GM18519 (cell line): ENCODE results near the gene GRAMD1C.
"Not testable (repeated sequence)": the region's sequence is repeated elsewhere in the genome, so short reads cannot be mapped to it uniquely, and the experiment has no call there.

ENCODE experiments used
- ATAC-seq: cut with Tn5 transposase; IDR thresholded peaks from one replicate; pipeline ENCODE4 v1.9.1; 2021; ENCODE audit warnings: mild to moderate bottlenecking, moderate library complexity; ENCODE audit not compliant: unreplicated experiment, low FRiP score

Gene GRAMD1C

GRCh38 chr3:113849841-113850240 lies 11.3 kb downstream of the GRAMD1C start:
- not testable (repeated sequence) for ATAC-seq

GRCh38 chr3:113850391-113850790 lies 11.8 kb downstream of the GRAMD1C start:
- not testable (repeated sequence) for ATAC-seq

GRCh38 chr3:113852506-113852905 lies 13.9 kb downstream of the GRAMD1C start:
- no peak for ATAC-seq

GRCh38 chr3:113867506-113867905 lies 28.9 kb downstream of the GRAMD1C start:
- ATAC-seq: no peak

DNA sequence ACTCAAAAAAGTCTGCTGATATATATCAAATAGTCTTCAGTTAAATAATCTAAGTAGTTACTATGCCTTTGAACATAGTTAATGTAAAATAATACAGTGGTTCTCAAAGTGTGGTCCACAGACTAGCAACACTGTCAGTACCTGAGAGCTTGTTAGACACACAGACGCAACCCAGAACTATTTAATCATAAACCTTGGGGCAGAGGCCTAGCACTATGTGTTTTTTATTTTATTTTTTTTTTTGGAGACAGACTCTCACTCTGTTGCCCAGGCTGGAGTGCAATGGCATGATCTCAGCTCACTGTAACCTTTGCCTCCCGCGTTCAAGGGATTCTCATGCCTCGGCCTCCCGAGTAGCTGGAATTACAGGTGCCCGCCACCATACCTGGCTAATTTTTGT lies 34.7 kb downstream of the GRAMD1C start:
- no peak for ATAC-seq

DNA sequence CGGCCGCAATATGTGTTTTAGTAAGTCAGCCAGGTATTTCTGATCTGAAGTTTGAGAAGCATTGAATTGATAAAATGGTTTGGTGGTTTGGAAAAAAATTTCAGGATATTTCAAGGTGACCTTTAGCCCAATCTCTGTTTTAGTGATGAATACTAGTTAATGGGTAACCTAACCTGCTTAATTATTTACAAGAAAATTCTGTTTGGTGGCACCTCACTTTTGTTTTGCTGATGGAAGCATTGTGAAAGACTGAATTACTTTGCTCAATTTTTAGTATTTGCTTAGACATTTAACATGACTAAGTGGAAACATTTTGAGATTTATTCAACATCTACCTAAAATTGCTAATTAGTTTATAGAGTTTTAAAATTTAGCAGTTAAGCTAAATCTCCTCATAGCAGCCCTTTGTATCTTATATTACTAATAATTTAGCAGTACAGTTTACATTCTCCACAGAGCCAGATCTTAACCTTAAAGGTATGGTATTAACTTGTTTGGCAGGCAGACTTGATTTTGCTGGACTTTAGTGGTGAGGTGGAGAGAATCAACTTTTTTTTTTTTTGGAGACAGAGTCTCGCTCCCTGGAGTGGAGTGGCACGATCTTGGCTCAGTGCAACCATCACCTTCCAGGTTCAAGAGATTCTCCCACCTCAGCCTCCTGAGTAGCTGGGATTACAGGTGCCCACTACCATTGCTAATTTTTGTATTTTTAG lies 35.4 kb downstream of the GRAMD1C start:
- no peak for ATAC-seq

GRCh38 chr3:113878403-113878802 lies 39.8 kb downstream of the GRAMD1C start:
- no peak for ATAC-seq

GRCh38 chr3:113885050-113885449 lies 46.5 kb downstream of the GRAMD1C start:
- no peak for ATAC-seq

- no peak for ATAC-seq
Observed at GRCh38 chr3:113890256-113890900, 51.8 kb downstream of the GRAMD1C start.

DNA sequence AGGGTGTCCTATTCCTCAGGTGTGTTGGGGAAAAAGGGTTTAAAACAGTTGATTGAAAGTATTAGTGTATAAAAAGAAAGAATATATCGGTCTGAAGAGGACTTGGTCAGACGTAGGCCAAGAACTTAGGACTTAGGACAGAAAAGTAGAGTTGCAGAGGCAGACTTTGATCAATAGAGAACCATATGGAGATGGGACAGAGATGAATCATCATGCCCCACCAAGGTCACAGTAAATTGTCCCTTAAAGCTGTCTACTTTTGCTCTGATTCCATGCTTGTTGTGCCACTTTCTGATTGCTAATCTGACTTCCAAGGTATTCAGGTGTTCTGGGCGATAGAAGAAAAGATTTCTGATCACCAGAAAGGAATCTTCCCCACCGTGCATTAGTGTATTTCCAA lies 56.3 kb downstream of the GRAMD1C start:
- no peak for ATAC-seq

- ATAC-seq: no peak
Observed at GRCh38 chr3:113895964-113896363, 57.4 kb downstream of the GRAMD1C start.

- no peak for ATAC-seq
Observed at GRCh38 chr3:113896930-113897329, 58.3 kb downstream of the GRAMD1C start.

DNA sequence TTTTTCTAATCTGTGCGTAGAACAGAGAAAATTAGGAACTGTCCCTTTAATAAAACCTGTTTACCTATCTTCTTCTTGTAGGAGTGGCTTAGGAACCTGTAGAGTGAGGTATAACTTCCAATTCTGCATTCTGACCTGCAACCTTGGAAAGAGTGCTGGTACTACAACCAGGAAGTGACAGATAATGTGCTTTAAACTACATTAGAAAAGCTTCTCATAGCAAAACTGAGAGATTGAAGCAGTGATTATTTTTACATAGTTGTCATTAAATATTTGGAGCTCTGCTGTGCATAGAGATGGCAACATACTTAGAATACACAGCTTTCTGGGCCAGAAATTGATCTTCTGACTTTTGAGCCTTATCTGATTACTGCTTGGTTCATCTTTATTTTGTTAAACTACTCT lies 58.8 kb downstream of the GRAMD1C start:
- ATAC-seq: no peak

- ATAC-seq: no peak
Observed at GRCh38 chr3:113898892-113899291, 60.3 kb downstream of the GRAMD1C start.

DNA sequence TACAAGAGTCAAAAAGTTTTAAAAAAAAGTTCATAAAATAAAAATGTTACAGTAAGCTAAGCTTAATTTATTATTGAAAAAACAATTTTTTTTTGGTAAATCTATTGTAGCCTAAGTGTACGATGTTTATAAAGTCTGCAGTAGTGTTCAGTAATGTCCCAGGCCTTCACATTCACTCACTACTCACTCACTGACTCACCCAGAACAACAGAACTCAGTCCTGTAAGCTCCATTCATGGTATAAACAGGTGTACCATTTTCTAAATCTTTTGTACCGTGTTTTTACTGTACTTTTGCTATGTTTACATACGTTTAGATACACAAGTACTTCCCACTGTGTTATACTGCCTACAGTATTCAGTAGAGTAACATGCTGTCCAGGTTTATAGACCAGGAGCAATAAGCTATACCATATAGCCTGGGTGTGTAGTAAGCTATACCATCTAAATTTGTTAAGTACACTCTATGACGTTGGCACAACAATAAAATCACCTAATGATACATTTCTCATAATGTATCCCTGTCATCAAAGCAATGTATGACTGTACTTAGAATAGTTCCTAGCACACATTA lies 68.1 kb downstream of the GRAMD1C start:
- no peak for ATAC-seq

GRCh38 chr3:113908133-113908532 lies 69.5 kb downstream of the GRAMD1C start:
- ATAC-seq: no peak

- no peak for ATAC-seq
Observed at GRCh38 chr3:113910966-113911365, 72.4 kb downstream of the GRAMD1C start.

GRCh38 chr3:113912552-113913236 lies 74.1 kb downstream of the GRAMD1C start:
- ATAC-seq: peak; percentile 87

- ATAC-seq: no peak
Observed at GRCh38 chr3:113914646-113915045, 76.1 kb downstream of the GRAMD1C start.

GRCh38 chr3:113927556-113927955 lies 89.0 kb downstream of the GRAMD1C start:
- no peak for ATAC-seq

DNA sequence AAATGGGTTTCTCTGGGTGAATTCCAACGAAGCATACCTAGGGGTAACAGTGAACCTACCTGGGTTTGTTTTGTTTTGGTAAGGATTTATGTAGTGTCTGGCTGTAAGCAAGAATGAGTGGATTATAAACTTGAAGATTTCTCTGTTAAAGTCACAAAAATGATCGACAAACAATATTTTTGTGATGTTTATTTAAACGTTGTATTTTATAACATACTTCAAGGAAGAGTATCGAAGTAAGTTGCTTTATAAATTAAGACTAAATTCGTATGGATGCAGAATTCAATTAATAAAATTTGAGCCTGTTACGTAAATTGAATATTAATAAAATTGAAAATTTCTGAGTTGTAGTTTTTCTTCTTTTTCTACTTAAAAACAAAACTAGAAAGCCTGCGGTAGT lies 108.2 kb downstream of the GRAMD1C start:
- ATAC-seq: no peak
